Neutrophil (primary cell): ENCODE data around the gene FABP7.
"Not testable (repeated sequence)": the region's sequence is repeated elsewhere in the genome, so short reads cannot be mapped to it uniquely, and the experiment has no call there.

Experiments
- H3K27ac ChIP-seq: fragments of 200-600 bp; sonication (generic); 2 replicates; pipeline ENCODE4 v1.5.1; 2016; ENCODE audit warnings: mild to moderate bottlenecking, moderate library complexity
- H3K27me3 ChIP-seq: fragments of 200-600 bp; sonication (generic); 2 replicates; pipeline ENCODE4 v1.6.0; 2016; ENCODE audit warnings: mild to moderate bottlenecking
- H3K36me3 ChIP-seq: fragments of 200-600 bp; sonication (generic); 2 replicates; pipeline ENCODE4 v1.5.1; 2017
- H3K4me1 ChIP-seq, 2 experiments: fragments of 200-600 bp in 1 of 2; sonication (generic) in 1 of 2; 1 replicate in 1 of 2; 2 replicates in 1 of 2; pipeline versions ENCODE4 v1.5.1 to v1.6.1; 2013 to 2016; ENCODE audit warnings: low read depth in 1 of 2, low read length in 1 of 2, mild to moderate bottlenecking in 1 of 2, moderate library complexity in 1 of 2; ENCODE audit not compliant: control insufficient read depth in 1 of 2, insufficient read depth in 1 of 2
- H3K4me3 ChIP-seq, 2 experiments: fragments of 200-600 bp in 1 of 2; sonication (generic) in 1 of 2; 1 replicate in 1 of 2; 2 replicates in 1 of 2; pipeline ENCODE4 v1.5.1; 2013 to 2016; ENCODE audit warnings: low read depth in 1 of 2, low read length in 1 of 2, mild to moderate bottlenecking in 1 of 2, moderate library complexity in 1 of 2
- H3K9me3 ChIP-seq: fragments of 200-600 bp; sonication (generic); 2 replicates; pipeline ENCODE4 v1.5.1; 2016
- TF ChIP-seq, protein P1 (sequence below): fragments of 200-600 bp; sonication (generic); IDR thresholded peaks from 2 replicates; pipeline ENCODE4 v1.5.1; 2016; ENCODE audit warnings: antibody characterized with exemption

The FABP7 gene

DNA sequence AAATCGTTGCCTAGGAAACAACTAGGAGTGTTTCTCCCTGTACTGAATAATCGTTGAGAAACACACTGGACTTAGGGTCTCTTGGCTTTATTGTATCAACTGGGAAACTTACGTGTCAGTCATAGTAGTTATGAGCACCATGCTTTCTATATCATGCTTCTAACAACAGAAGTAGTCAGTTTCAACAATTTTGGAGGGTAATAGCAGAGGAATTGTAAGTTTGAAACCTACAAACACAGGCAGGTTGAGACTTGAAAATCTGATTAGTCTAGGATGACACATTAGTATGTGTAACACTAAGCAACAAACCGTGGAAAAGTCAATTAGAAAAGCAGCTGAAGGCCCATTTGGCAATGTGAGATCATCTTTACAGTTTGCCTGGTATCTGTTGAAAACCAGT lies 43.9 kb upstream of the FABP7 start:
- no peak overlapping the region for H3K27ac ChIP-seq
- peaks cover 49% of the 10 kb centered on the region for H3K27me3 ChIP-seq
- TF ChIP-seq, protein P1, sequence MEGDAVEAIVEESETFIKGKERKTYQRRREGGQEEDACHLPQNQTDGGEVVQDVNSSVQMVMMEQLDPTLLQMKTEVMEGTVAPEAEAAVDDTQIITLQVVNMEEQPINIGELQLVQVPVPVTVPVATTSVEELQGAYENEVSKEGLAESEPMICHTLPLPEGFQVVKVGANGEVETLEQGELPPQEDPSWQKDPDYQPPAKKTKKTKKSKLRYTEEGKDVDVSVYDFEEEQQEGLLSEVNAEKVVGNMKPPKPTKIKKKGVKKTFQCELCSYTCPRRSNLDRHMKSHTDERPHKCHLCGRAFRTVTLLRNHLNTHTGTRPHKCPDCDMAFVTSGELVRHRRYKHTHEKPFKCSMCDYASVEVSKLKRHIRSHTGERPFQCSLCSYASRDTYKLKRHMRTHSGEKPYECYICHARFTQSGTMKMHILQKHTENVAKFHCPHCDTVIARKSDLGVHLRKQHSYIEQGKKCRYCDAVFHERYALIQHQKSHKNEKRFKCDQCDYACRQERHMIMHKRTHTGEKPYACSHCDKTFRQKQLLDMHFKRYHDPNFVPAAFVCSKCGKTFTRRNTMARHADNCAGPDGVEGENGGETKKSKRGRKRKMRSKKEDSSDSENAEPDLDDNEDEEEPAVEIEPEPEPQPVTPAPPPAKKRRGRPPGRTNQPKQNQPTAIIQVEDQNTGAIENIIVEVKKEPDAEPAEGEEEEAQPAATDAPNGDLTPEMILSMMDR = no peak
- no peak overlapping the region for H3K4me3 ChIP-seq
- H3K4me1 ChIP-seq = peaks cover 0 to 7% of the 10 kb centered on the region in 2 experiments
- H3K36me3 ChIP-seq = no peaks in the 10 kb centered on the region
- no peaks in the 10 kb centered on the region for H3K9me3 ChIP-seq

DNA sequence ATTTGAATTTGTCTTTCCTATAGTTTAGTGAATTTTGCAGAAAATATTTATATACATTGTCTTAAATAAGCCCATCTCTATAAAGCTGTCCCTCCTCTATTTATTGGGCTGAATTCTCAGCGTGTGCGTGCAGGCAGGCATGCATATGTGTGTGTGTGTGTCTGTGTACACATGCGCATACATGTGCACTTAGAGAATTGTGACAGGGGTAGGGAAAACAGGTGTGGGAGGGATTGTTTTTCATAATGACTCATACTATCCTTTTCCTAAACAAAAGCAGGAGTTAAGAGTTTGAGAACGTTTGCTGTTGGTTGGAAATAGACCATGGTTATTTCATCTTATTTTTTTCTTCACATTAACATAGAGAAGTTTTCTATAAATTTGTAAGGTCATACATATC lies 43.4 kb upstream of the FABP7 start:
- Histone ChIP-seq H3K4me3 (no peak overlapping the region), H3K27ac (no peak overlapping the region), H3K36me3 (no peaks in the 10 kb centered on the region), H3K9me3 (no peaks in the 10 kb centered on the region), H3K4me1 (peaks cover 0 to 7% of the 10 kb centered on the region in 2 experiments), H3K27me3 (peaks cover 51% of the 10 kb centered on the region)
- TF ChIP-seq, protein P1 = no peak

DNA sequence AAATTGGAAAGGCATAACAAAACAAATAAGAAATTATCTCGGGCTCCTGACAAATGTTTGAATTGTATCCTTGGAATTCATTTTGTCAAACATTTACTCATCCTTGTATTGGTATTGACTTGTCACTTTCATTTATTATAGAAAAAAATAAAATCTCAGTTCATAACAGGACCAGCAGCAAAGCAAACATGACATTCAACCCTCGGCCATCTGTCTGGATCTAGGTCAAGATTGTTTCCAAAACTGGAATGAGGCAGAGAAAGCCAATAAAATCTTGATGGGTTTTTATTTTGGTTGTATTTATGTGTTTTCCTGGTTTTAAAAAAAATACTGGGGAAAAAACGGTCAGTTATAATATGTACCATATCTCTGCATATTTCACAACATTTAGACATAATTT lies 42.9 kb upstream of the FABP7 start:
- no peak overlapping the region for H3K27ac ChIP-seq
- peaks cover 55% of the 10 kb centered on the region for H3K27me3 ChIP-seq
- no peaks in the 10 kb centered on the region for H3K9me3 ChIP-seq
- no peak overlapping the region for H3K4me3 ChIP-seq
- peaks cover 0 to 7% of the 10 kb centered on the region in 2 experiments for H3K4me1 ChIP-seq
- no peaks in the 10 kb centered on the region for H3K36me3 ChIP-seq
- TF ChIP-seq, protein P1 = no peak

GRCh38 chr6:122740091-122740490 lies 39.4 kb upstream of the FABP7 start:
- Histone ChIP-seq H3K27me3 (peaks cover 43% of the 10 kb centered on the region), H3K27ac (no peak overlapping the region), H3K4me3 (no peak overlapping the region), H3K36me3 (no peaks in the 10 kb centered on the region), H3K9me3 (no peaks in the 10 kb centered on the region), H3K4me1 (no peaks in the 10 kb centered on the region)
- TF ChIP-seq, protein P1 = no peak

- H3K4me1 ChIP-seq = no peaks in the 10 kb centered on the region
- no peak overlapping the region for H3K4me3 ChIP-seq
- TF ChIP-seq, protein P1 = no peak
- H3K27ac ChIP-seq = no peak overlapping the region
- no peaks in the 10 kb centered on the region for H3K36me3 ChIP-seq
- no peaks in the 10 kb centered on the region for H3K9me3 ChIP-seq
- H3K27me3 ChIP-seq = peaks cover 34% of the 10 kb centered on the region
These were observed 38.6 kb upstream of the FABP7 start for GRCh38 chr6:122740936-122741335.

- not testable (repeated sequence) for H3K9me3 ChIP-seq, H3K4me3 ChIP-seq, H3K36me3 ChIP-seq, H3K27ac ChIP-seq
- peaks cover 14% of the 10 kb centered on the region for H3K27me3 ChIP-seq
- H3K4me1 ChIP-seq = peaks cover 9 to 12% of the 10 kb centered on the region in 2 experiments
These were observed 35.3 kb upstream of the FABP7 start for GRCh38 chr6:122744247-122744646.

GRCh38 chr6:122744856-122745255 lies 34.7 kb upstream of the FABP7 start:
- H3K4me1 ChIP-seq = peaks cover 14 to 18% of the 10 kb centered on the region in 2 experiments
- H3K36me3 ChIP-seq, H3K27ac ChIP-seq, H3K9me3 ChIP-seq, H3K4me3 ChIP-seq: not testable (repeated sequence)
- H3K27me3 ChIP-seq = peaks cover 12% of the 10 kb centered on the region
